GM18519 (cell line): Measurements from ENCODE around the gene ERMARD.
"Not testable (repeated sequence)": the region's sequence is repeated elsewhere in the genome, so short reads cannot be mapped to it uniquely, and the experiment has no call there.

Source experiments
- ATAC-seq: cut with Tn5 transposase; IDR thresholded peaks from one replicate; pipeline ENCODE4 v1.9.1; 2021; ENCODE audit warnings: mild to moderate bottlenecking, moderate library complexity; ENCODE audit not compliant: unreplicated experiment, low FRiP score

ERMARD gene

DNA sequence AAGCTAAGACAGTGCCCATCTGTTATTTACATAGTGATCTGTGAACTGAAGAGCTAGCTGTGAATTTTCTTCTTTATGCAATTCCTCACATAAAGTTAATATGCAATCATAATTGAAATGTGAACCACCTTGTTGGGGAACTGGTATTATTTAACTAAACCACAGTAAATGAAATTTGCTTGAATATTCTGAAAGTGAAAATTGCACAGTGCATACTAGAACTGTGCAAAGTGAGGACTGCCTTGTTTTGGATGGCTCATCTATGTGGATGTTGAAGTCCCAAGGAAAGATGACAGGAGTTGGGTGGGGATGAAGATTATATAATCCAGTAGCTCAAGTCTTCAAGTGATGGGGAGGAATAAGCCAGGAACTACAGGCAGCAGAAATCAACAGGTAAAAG, 21.5 kb upstream of the ERMARD start:
- no peak for ATAC-seq

DNA sequence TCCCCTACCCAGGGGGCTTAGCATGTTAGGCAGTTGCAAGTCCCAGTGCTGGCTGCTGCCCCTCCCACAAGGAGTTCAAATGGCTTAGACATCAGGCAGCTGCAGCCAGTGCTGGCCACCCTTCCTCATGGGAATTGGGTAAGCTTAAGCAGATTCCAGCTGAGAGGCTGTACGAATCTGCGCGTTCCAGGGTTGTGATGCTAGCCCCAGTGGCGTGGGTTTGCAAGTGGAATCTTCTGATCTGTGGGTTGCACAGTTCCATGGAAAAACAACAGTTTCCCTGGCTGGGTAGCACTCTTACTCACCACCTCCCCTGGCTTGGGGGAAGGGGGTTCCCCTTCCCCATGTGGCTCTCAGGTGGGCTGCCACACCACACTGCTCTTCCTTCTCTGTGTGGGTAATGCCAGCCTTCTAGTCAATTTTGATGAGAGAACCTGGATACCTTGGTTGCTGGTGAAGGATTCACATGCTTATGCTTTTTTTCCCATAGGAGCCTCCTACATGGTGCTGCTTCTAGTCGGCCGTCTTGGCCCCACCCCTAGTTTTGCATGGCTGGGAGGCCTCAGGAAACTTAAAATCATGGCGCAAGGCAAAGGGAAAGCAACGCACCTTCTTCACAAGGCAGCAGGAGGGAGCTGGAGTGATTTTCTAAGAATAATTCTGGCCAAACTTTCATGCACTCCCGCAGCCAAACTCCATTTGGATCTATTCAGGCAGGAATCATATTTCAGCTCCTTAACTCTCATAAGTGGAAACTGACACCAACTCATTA, 13.0 kb upstream of the ERMARD start:
- no peak for ATAC-seq

- no peak for ATAC-seq
Observed at GRCh38 chr6:169738976-169739529, 12.4 kb upstream of the ERMARD start.

- no peak for ATAC-seq
Observed at GRCh38 chr6:169741344-169741743, 10.1 kb upstream of the ERMARD start.

DNA sequence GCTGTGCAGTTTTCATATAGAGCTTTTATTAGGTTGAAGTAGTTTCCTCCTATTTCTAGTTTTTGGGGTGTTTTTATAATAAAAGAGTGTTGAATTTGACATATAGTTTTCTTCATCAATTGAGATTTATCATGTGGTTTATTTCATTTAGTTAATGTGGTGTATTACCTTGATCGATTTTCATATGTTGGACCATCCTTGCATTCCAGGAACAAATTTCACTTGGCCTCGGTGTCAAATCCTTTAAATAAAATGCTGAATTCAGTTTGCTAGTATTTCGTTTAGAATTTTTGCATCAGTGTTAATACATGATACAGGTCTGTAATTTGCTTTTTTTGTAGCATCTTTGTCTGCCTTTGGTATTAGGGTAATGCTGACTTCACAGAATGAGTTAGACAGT, 6.0 kb upstream of the ERMARD start:
- no peak for ATAC-seq

- ATAC-seq: no peak
Observed at GRCh38 chr6:169746556-169746955, 4.9 kb upstream of the ERMARD start.

- no peak for ATAC-seq
Observed at GRCh38 chr6:169752074-169752623, 727 bp downstream of the ERMARD start.

DNA sequence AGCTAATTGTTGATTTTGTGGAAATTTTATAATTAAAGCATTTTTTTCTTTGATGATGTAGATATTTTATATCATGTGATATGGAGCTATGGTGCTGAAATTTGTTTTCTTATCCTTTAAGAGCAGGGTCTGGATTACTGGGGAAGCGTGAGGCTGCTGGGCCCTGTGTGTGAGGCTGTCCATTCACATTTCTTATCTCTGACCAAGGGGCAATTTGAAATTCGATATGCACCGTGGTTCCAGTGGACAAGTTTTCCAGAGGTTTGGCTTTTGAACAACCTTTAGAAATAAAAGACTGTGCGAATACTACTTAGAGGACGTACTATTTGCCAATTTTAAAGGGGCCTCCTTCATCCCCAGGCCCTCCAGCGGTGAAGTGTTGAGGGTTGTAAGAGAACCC, 3.7 kb downstream of the ERMARD start:
- ATAC-seq: no peak

GRCh38 chr6:169763308-169763707, 11.9 kb downstream of the ERMARD start:
- ATAC-seq: no peak

DNA sequence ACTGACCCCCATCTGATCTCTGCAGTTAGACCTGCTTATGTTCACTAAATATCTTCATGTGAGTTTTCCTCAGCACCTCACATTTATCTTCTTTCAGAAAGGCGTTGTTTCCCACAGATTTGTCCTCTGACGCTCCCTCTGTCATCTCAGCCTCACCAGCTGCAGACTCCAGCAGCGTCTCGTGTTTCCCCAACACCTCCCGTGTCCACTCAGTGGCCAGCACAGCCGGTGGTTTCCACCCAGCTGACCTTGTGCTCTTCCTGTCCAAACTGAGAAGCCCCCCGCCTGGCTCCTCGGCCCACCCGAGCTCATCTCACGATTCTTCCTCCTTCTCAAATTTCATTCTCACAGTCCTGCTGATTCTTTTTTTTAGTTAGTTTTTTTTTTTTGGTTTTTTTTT, 12.5 kb downstream of the ERMARD start:
- ATAC-seq: no peak

DNA sequence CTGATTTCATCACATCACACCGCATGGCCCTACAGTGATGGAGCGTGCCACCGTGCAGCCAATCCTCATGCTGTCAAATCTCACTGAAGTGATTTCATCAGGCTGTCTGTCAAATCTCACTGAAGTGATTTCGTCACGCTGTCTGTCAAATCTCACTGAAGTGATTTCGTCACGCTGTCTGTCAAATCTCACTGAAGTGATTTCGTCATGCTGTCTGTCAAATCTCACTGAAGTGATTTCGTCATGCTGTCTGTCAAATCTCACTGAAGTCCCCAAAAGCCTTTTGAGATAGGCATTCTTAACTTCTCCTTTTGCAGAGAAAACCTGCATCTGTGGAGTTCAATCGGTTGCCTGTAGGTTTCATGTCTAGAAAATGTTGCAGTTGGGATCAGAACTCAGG, 14.4 kb downstream of the ERMARD start:
- ATAC-seq: not testable (repeated sequence)

DNA sequence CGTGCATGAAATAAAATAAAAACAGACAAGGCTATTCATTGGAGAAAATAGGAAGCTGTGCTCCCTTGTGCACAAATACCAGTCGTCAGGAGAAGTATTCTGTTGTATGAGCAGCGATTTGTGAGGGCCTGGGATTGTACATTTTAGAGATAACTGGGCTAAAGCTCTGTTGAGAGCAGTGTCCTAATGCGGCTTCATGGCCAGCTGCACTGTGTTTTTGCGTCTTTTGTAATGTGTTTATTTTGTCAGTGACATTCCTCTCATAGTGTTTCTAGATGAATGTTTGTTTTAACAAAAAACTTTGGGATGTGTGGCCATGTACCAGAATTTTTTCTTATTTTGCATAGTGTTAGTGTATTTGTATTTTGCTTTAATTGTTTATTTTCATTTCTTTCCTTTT, 14.8 kb downstream of the ERMARD start:
- ATAC-seq: no peak

DNA sequence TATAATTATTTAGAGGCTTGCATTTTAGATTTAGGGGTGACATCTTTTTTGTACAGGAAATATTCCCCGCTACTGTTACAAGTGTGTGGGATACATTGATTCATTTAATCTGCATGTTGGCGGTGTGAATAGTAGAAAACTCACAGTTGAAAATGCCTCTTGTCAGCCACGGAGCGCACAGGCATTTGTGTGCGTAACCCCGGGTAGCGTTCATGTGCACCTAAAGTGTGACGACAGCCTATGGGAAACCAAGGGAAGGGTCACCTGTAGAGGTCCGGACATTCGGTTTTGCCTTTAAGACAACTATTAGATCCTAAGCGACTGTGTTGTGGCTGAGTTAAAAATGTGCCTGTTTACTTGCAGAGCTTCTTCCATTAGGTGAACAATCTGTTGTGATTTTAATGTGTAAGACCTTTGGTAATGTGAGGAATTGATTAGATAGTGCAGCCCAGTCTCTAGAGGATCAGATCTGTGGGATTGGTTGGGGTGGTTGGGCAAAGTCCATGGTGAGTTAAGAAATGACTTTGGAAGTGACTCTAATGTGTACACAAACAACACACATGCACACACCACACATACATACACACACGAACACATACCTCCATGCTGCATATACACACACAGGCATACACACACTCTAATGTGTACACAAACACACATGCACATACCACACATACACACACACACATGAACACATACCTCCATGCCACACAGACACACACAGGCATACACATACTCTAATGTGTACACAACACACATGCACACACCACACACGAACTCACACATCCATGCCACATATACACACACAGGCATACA, 15.7 kb downstream of the ERMARD start:
- ATAC-seq: no peak

- ATAC-seq: no peak
Observed at GRCh38 chr6:169774347-169774746, 22.9 kb downstream of the ERMARD start.

DNA sequence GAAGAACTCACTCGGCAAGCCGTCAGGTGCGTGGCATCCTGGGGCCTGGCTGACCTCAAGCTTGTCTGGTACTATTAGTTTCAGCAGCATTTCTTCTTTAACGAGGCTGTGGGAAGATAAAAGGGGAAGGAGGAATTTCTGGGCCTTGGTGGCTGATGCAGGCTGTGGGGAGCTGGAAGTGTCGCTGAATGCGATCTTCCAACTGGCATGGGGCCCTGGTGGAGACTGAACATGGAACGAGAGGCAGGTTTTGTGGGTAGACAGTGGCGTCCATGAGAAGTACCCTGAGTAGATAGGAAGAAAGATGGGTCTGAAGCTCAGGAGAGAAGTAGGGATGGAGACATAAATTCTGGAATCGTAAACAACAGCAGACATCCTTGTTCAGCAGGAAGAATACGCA, 23.9 kb downstream of the ERMARD start:
- ATAC-seq: no peak

GRCh38 chr6:169776379-169776778, 25.0 kb downstream of the ERMARD start:
- ATAC-seq: no peak

DNA sequence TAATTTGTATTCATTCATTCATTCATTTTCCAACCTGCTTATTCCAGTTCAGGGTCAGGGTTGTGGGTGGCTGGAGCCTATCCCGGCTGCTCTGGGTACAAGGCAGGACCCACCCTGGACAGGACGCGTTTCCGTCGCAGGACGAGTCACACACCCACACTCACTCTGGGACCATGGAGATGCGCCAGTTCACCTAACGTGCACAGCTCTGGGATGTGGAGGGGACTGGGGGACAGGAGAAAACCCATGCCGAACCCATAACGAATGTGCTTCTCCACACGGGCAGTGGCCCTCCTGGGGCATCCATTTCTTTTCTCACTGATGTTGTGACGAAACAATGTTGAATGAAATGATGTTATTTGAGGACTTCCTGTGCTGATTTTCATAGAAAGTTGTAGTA, 26.5 kb downstream of the ERMARD start:
- ATAC-seq: no peak

GRCh38 chr6:169778646-169779045, 27.2 kb downstream of the ERMARD start:
- no peak for ATAC-seq

DNA sequence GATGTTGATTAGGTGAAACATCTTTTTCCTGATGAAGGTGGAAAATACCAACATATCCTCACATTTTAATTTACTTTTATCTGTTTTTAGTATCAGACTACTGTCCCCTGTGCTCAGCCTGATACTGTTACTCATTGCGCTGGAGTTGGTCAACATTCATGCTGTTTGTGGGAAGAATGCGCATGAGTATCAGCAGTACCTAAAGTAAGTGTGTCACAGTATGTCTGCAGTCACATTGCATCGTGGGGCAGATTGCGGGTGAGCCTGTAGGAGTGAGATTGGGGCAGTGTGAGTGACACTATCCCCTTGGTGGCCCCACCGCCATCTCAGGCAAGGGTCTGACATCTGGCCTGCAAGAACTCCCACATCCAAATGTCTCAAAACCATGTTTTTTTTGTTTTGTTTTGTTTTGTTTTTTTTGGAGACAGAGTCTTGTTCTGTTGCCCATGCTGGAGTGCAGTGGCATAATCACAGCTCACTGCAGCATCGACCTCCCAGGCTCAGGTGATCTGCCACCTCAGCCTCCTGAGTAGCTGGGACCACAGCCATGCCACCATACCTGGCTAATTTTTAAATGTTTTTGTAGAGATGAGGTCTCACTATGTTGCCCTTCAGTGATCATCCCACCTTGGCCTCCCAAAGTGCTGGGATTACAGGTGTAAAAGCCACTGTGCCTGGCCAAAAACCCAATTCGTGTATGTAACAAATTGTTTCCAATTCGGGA, 27.8 kb downstream of the ERMARD start:
- no peak for ATAC-seq

DNA sequence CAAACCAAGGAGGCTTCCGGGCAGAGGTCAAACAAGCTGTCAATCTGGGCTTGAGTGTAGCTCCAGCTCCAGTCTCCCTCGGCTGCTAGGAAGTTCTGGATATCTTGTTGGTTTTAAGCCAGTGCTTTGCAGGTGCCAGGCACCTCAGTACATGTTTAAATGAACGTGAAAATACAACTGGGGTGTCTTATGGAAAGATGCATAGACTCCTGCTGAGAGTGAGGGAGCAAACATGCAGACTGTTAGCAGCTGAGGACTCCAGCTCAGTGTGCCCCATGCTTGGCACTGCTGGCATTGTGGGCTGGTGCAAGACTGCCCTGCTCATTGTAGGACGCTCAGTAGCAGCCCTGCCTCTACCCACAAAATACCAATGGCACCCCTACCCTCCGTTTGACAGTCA, 28.5 kb downstream of the ERMARD start:
- ATAC-seq: no peak
